HUES48 (cell line): ENCODE measurements around the gene DYNC1I2.

ENCODE experiments used
- H3K27ac ChIP-seq: one replicate; pipeline ENCODE4 v1.7.0; 2013; ENCODE audit warnings: low read depth, low read length, inconsistent platforms
- H3K27me3 ChIP-seq: 2 replicates; pipeline ENCODE4 v1.6.1; 2013; ENCODE audit warnings: mild to moderate bottlenecking, low read length; ENCODE audit not compliant: control insufficient read depth, insufficient read depth
- H3K36me3 ChIP-seq: 2 replicates; pipeline ENCODE4 v1.6.1; 2013; ENCODE audit warnings: low read length; ENCODE audit not compliant: control insufficient read depth, insufficient read depth
- H3K4me1 ChIP-seq: 2 replicates; pipeline ENCODE4 v1.6.1; 2013; ENCODE audit warnings: mild to moderate bottlenecking, low read length; ENCODE audit not compliant: control insufficient read depth, insufficient read depth
- H3K4me3 ChIP-seq: 2 replicates; pipeline ENCODE4 v1.5.1; 2013; ENCODE audit warnings: mild to moderate bottlenecking, low read depth, low read length
- H3K9ac ChIP-seq: 2 replicates; pipeline ENCODE4 v1.6.1; 2013; ENCODE audit warnings: mild to moderate bottlenecking, low read depth, low read length, moderate library complexity
- H3K9me3 ChIP-seq: 2 replicates; pipeline ENCODE4 v1.6.1; 2013; ENCODE audit warnings: low read length; ENCODE audit not compliant: control insufficient read depth, insufficient read depth

The DYNC1I2 gene

GRCh38 chr2:171678619-171679018, 8.7 kb upstream of the DYNC1I2 start:
- peaks cover 5% of the 10 kb centered on the region; the same call in 1 of the 2 replicates for H3K4me1 ChIP-seq
- H3K27me3 ChIP-seq = no peaks in the 10 kb centered on the region
- no peaks in the 10 kb centered on the region for H3K9me3 ChIP-seq

GRCh38 chr2:171688129-171688465, 828 bp downstream of the DYNC1I2 start:
- H3K9ac ChIP-seq = peak overlapping the region; percentile 79
- peak overlapping the region; percentile 86 for H3K27ac ChIP-seq
- H3K27me3 ChIP-seq = no peaks in the 10 kb centered on the region
- H3K4me3 ChIP-seq = peak overlapping the region; percentile 95
- H3K36me3 ChIP-seq = peaks cover 27% of the 10 kb centered on the region
- H3K9me3 ChIP-seq = no peaks in the 10 kb centered on the region
- peaks cover 9% of the 10 kb centered on the region; the same call in 1 of the 2 replicates for H3K4me1 ChIP-seq

More at GRCh38 chr2:171678619-171679018, 8.7 kb upstream of the DYNC1I2 start:
- no peaks in the 10 kb centered on the region for H3K36me3 ChIP-seq
- no peak overlapping the region for H3K9ac ChIP-seq
- no peak overlapping the region for H3K27ac ChIP-seq
- no peak overlapping the region for H3K4me3 ChIP-seq

GRCh38 chr2:171692331-171692730, 5.1 kb downstream of the DYNC1I2 start:
- Histone ChIP-seq H3K36me3 (peaks cover 51% of the 10 kb centered on the region), H3K9me3 (no peaks in the 10 kb centered on the region), H3K9ac (no peak overlapping the region), H3K4me1 (peaks cover 7% of the 10 kb centered on the region; the same call in 1 of the 2 replicates), H3K27me3 (no peaks in the 10 kb centered on the region), H3K4me3 (no peak overlapping the region), H3K27ac (no peak overlapping the region)

- H3K9me3 ChIP-seq = no peaks in the 10 kb centered on the region
- peaks cover 11% of the 10 kb centered on the region; the same call in 1 of the 2 replicates for H3K36me3 ChIP-seq
- no peak overlapping the region for H3K9ac ChIP-seq
- peaks cover 8% of the 10 kb centered on the region for H3K4me1 ChIP-seq
- H3K27me3 ChIP-seq = no peaks in the 10 kb centered on the region
- H3K4me3 ChIP-seq = no peak overlapping the region
- H3K27ac ChIP-seq = no peak overlapping the region
Measured at GRCh38 chr2:171702781-171703556, 15.7 kb downstream of the DYNC1I2 start.

- no peaks in the 10 kb centered on the region for H3K9me3 ChIP-seq
- no peaks in the 10 kb centered on the region for H3K27me3 ChIP-seq
- H3K36me3 ChIP-seq = peaks cover 11% of the 10 kb centered on the region; the same call in 1 of the 2 replicates
- H3K27ac ChIP-seq = no peak overlapping the region
- no peak overlapping the region for H3K9ac ChIP-seq
- peaks cover 8% of the 10 kb centered on the region for H3K4me1 ChIP-seq
- H3K4me3 ChIP-seq = no peak overlapping the region
Measured at GRCh38 chr2:171703574-171704347, 16.5 kb downstream of the DYNC1I2 start.

- peaks cover 8% of the 10 kb centered on the region for H3K4me1 ChIP-seq
- no peak overlapping the region for H3K27ac ChIP-seq
- no peaks in the 10 kb centered on the region for H3K27me3 ChIP-seq
- peaks cover 11% of the 10 kb centered on the region; the same call in 1 of the 2 replicates for H3K36me3 ChIP-seq
- no peak overlapping the region for H3K9ac ChIP-seq
- no peaks in the 10 kb centered on the region for H3K9me3 ChIP-seq
- H3K4me3 ChIP-seq = no peak overlapping the region
Measured at GRCh38 chr2:171706152-171706803, 19.0 kb downstream of the DYNC1I2 start.

- Histone ChIP-seq H3K36me3 (peaks cover 9% of the 10 kb centered on the region; the same call in 1 of the 2 replicates), H3K9me3 (no peaks in the 10 kb centered on the region), H3K4me1 (no peaks in the 10 kb centered on the region; the same call in 1 of the 2 replicates), H3K27me3 (no peaks in the 10 kb centered on the region), H3K27ac (no peak overlapping the region), H3K4me3 (no peak overlapping the region), H3K9ac (no peak overlapping the region)
Measured at GRCh38 chr2:171707752-171708151, 20.5 kb downstream of the DYNC1I2 start.

GRCh38 chr2:171709011-171709685, 21.9 kb downstream of the DYNC1I2 start:
- no peak overlapping the region for H3K4me3 ChIP-seq
- no peaks in the 10 kb centered on the region for H3K27me3 ChIP-seq
- H3K9ac ChIP-seq = no peak overlapping the region
- peaks cover 7% of the 10 kb centered on the region; the same call in 1 of the 2 replicates for H3K36me3 ChIP-seq
- no peak overlapping the region for H3K27ac ChIP-seq
- no peaks in the 10 kb centered on the region; the same call in 1 of the 2 replicates for H3K4me1 ChIP-seq
- no peaks in the 10 kb centered on the region for H3K9me3 ChIP-seq

GRCh38 chr2:171711351-171711750, 24.1 kb downstream of the DYNC1I2 start:
- H3K4me1 ChIP-seq = no peaks in the 10 kb centered on the region; the same call in 1 of the 2 replicates
- peaks cover 14% of the 10 kb centered on the region for H3K36me3 ChIP-seq
- no peak overlapping the region for H3K9ac ChIP-seq
- no peaks in the 10 kb centered on the region for H3K9me3 ChIP-seq
- peak overlapping the region; percentile 57 for H3K27ac ChIP-seq
- H3K27me3 ChIP-seq = no peaks in the 10 kb centered on the region
- H3K4me3 ChIP-seq = no peak overlapping the region

GRCh38 chr2:171712051-171712450, 24.8 kb downstream of the DYNC1I2 start:
- H3K27me3 ChIP-seq = no peaks in the 10 kb centered on the region

More at GRCh38 chr2:171712051-171712450, 24.8 kb downstream of the DYNC1I2 start:
- no peaks in the 10 kb centered on the region; the same call in 1 of the 2 replicates for H3K4me1 ChIP-seq
- H3K4me3 ChIP-seq = no peak overlapping the region
- H3K36me3 ChIP-seq = peaks cover 20% of the 10 kb centered on the region
- no peak overlapping the region for H3K9ac ChIP-seq
- H3K27ac ChIP-seq = peak overlapping the region; percentile 57
- no peaks in the 10 kb centered on the region for H3K9me3 ChIP-seq
